A549 (cell line): ENCODE results near the gene PLCB4. TPM values are rescaled to one million over a fixed set of nuclear protein-coding genes. Genes with fewer than 3 reads are reported as not detected.

Experiments used
- ATAC-seq, 2 experiments: fragments of 200-7000 bp in 1 of 2; fragments of >200 bp in 1 of 2; cut with Nextera tagmentation in 1 of 2; cut with Tn5 transposase in 1 of 2; 3 replicates each; pipeline versions ENCODE4 v1.8.0 to v1.9.1; 2018 to 2020; ENCODE audit warnings: mild to moderate bottlenecking in 1 of 2, moderate library complexity in 1 of 2
- CTCF ChIA-PET: fragments of 300-600 bp; sonication (Branson Sonifier 250); formaldehyde crosslinking; extraction: SDS; loops from one replicate; lab custom pipeline; 2021; ENCODE audit warnings: antibody characterized with exemption, inconsistent platforms; lab: Yijun Ruan, JAX
- POLR2A ChIA-PET: fragments of 350-600 bp; formaldehyde crosslinking; extraction: SDS; loops from one replicate; lab custom pipeline; 2021; ENCODE audit warnings: antibody characterized with exemption, inconsistent platforms; lab: Yijun Ruan, JAX
- DNase-seq, 2 experiments: peaks; one replicate each; pipeline versions ENCODE4 v3.0.0 to v3.0.0-alpha.2; 2011 to 2016; ENCODE audit warnings: low read depth in 1 of 2, low spot score in 1 of 2
- FAIRE-seq: peaks from 2 replicates; lab custom pipeline; 2011; peaks lifted over from hg19 to GRCh38; lab: Jason Lieb, UNC
- H3K27ac ChIP-seq, 2 experiments: fragments of >200 bp; sonication (Bioruptor Twin); formaldehyde crosslinking; 3 replicates each; pipeline ENCODE4 v1.5.1; 2016 to 2017
- H3K4me1 ChIP-seq: fragments of >200 bp; sonication (Bioruptor Twin); formaldehyde crosslinking; 3 replicates; pipeline ENCODE4 v1.6.1; 2016
- H3K4me2 ChIP-seq: fragments of >200 bp; sonication (Bioruptor Twin); formaldehyde crosslinking; 3 replicates; pipeline ENCODE4 v1.6.1; 2016
- H3K4me3 ChIP-seq: fragments of >200 bp; sonication (Bioruptor Twin); formaldehyde crosslinking; 3 replicates; pipeline ENCODE4 v1.5.1; 2016
- H3K9me3 ChIP-seq: fragments of >200 bp; sonication (Bioruptor Twin); formaldehyde crosslinking; 3 replicates; pipeline ENCODE4 v1.6.1; 2016
- CHD2 ChIP-seq: fragments of 150-350 bp; IDR thresholded peaks from 2 replicates; pipeline ENCODE4 v1.6.1; 2014; ENCODE audit warnings: low read length; ENCODE audit not compliant: partially characterized antibody
- HMGXB4 ChIP-seq: fragments of 250-450 bp; sonication (Bioruptor Pico); IDR thresholded peaks from 2 replicates; pipeline ENCODE4 v1.5.0; 2021; ENCODE audit warnings: mild to moderate bottlenecking, moderate library complexity, borderline replicate concordance
- NFE2L2 ChIP-seq: fragments of 150-350 bp; conservative IDR thresholded peaks from 2 replicates; pipeline ENCODE4 v1.6.1; 2014; ENCODE audit warnings: low read length
- RAD21 ChIP-seq, 2 experiments: fragments of >200 bp in 1 of 2; sonication (Bioruptor Twin) in 1 of 2; formaldehyde crosslinking in 1 of 2; IDR thresholded peaks in 1 of 2; conservative IDR thresholded peaks in 1 of 2; 2 replicates in 1 of 2; 3 replicates in 1 of 2; pipeline ENCODE4 v1.6.1; 2012 to 2018; ENCODE audit warnings: inconsistent platforms in 1 of 2
- RNF2 ChIP-seq: fragments of 200-600 bp; sonication (generic); IDR thresholded peaks from 2 replicates; pipeline ENCODE4 v1.6.1; 2016; ENCODE audit warnings: low read depth, mild to moderate bottlenecking, antibody characterized with exemption, moderate library complexity, borderline replicate concordance
- WGBS: methylation state at CpG from one replicate; pipeline ENCODE4 v1.1.6; 2017; ENCODE audit errors: missing lambda C conversion rate; 5-methylcytosine and 5-hydroxymethylcytosine counted together
- polyA plus RNA-seq, 4 experiments: library from polyadenylated mRNA; depleted of rRNA in 3 of 4; stranded (reverse); fragments of >200 nt; fragmentation: RNase III in 1 of 4; extraction: RNeasy Plus Mini Kit Qiagen cat#74134 plus additional on column Dnase treatment in 1 of 4; gene quantifications; 2 replicates in 3 of 4; 3 replicates in 1 of 4; pipeline ENCODE4 v1.2.3, GENCODE V29; 2011 to 2017

The PLCB4 gene
- polyA plus RNA-seq, 2 of the 4 experiments (the other 2 are of a cell fraction): 17.1 to 32.1 TPM

GRCh38 chr20:9523636-9524035 lies 454.7 kb downstream of the PLCB4 start:
- CTCF ChIA-PET: interaction anchor here (0.6 kb wide), 1 partner anchor 53 kb away, joined by 3 read pairs; no protein-coding TSS in a partner anchor
- no peak for FAIRE-seq
- Histone ChIP-seq H3K9me3 (no peaks in the 10 kb centered on the region), H3K27ac (no peak overlapping the region)
- TF ChIP-seq CHD2 (no peak), NFE2L2 (no peak), HMGXB4 (CRISPR knock-in tag) (no peak), RNF2 (no peak), RAD21 (conservative IDR thresholded peaks at IDR 0.05 in 1 of 2, IDR thresholded peaks at IDR 0.05 in 1 of 2) (no peak)
- TF ChIP-seq, all 56 proteins: peak for 0
- Histone ChIP-seq H3K4me3 (no peak overlapping the region), H3K4me1 (no peaks in the 10 kb centered on the region), H3K4me2 (no peak overlapping the region)
- DNase-seq: no peak
- ATAC-seq: no peak
- WGBS: 82% methylated on average over 3 of the region's 3 CpGs
- POLR2A ChIA-PET: no interaction called here
